Measurements from ENCODE around the gene SZT2. TPM values are rescaled to one million over a fixed set of nuclear protein-coding genes. Genes with fewer than 3 reads are reported as not detected.
"Not testable (repeated sequence)": the region's sequence is repeated elsewhere in the genome, so short reads cannot be mapped to it uniquely, and the experiment has no call there.

The SZT2 gene
- total RNA-seq, 1 donor from 2014 or later: 27.0 TPM

- ATAC-seq (no peak), DNase-seq (no peak)
- intact Hi-C loops (cut with micrococcal nuclease): no loop called here
These were observed 75.2 kb downstream of the SZT2 start for GRCh38 chr1:43464681-43465504.

DNA sequence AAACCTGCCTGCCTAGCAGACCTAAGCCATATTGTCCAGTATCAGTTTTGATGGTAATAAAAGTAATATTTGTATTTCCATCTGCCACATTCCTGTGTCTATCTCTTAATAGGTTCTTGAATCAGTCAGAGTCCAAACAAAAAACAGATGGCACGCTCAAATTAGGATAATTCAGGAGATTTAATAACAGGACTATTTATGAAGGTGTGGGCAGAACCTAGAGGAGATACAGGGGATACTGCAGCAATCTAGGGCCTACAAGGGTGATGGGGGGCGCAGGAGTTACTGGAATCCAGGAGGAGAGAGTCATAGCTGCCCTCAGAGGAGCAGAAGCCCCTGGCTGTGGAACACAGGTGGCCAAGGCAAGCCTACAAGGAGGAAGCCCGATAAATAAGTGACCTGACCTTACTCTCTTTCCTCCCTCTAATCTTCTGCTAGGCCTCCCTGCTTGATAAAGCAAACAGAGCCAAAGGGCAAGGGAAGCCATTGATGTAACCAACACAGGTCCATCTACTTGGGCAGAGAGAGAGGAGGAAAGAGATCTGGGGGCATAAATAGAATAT, 75.9 kb downstream of the SZT2 start:
- ATAC-seq (no peak), DNase-seq (no peak)
- intact Hi-C loops (cut with micrococcal nuclease): no loop called here

GRCh38 chr1:43466403-43466802, 76.7 kb downstream of the SZT2 start:
- DNase-seq (no peak), ATAC-seq (no peak)
- intact Hi-C loops (cut with micrococcal nuclease): no loop called here

DNA sequence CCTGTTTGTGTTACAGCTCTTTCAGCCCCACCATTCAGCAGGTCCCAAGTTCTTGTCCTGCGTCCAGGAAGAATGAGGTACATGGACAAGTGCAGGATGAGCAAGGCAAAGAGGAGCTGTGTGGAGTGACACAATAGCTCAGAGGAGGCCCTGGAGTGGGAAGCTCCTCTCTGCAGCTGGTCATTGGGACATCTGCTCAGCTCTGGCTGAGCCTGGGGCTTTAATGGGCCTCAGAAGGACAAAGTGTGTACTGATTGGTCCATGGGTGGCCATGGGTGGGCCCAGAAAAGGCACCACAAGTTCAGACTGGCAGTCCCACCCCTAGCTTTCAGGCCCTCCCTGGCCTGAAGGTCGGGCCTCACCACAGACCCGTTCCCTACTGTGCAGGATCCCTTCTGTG, 78.7 kb downstream of the SZT2 start:
- intact Hi-C loops (cut with micrococcal nuclease): no loop called here
- DNase-seq: no peak
- no peak for ATAC-seq

- ATAC-seq: no peak
- intact Hi-C loops (cut with micrococcal nuclease): no loop called here
These were observed 80.2 kb downstream of the SZT2 start for GRCh38 chr1:43469932-43470331.

GRCh38 chr1:43472087-43472462, 82.4 kb downstream of the SZT2 start:
- no peak for ATAC-seq
- DNase-seq: no peak
- intact Hi-C loops (cut with micrococcal nuclease): no loop called here

More at GRCh38 chr1:43469932-43470331, 80.2 kb downstream of the SZT2 start:
- DNase-seq: no peak

GRCh38 chr1:43472463-43473151, 82.9 kb downstream of the SZT2 start:
- ATAC-seq; DNase-seq; intact Hi-C loops (cut with micrococcal nuclease): not testable (repeated sequence)

GRCh38 chr1:43473463-43473862, 83.8 kb downstream of the SZT2 start:
- ATAC-seq: no peak
- intact Hi-C loops (cut with micrococcal nuclease): no loop called here

DNA sequence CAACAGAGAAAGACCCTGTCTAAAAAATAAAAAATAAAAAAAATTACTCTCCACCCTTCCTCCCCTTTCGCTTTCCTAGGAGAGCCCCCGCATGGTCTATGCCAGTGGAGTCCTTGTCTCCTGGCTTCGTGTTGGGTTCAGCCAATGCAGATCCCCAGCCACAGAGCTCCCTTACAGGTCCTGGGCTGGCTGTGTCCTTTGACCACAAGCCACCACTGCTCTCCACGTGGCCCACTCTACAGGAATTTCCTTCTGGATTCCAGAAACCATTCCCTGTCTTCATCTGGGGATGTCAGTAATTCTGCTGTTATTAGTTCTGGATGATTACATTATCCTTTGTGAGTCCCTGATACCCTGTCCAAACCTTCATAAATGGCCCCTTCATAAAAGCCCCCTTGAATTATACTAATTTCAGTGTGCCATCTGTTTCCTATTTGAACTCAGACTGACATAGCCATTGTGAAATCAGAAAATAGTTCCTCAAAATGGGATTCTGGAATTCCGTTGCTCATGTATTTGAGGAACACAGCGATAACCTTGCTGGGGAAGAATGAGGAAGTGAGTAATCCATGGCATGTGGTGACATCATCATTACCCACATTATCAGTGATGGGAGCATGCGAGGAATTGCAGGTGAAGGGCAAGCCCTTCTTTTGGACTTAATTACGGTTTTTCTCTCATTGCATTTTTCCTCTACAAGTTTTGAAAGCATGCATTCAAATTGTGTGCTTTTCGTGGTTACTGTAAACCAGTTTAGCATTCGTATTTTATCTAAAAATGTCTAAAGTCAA, 86.1 kb downstream of the SZT2 start:
- ATAC-seq; intact Hi-C loops (cut with micrococcal nuclease); DNase-seq: not testable (repeated sequence)

More at GRCh38 chr1:43473463-43473862, 83.8 kb downstream of the SZT2 start:
- DNase-seq: no peak

DNA sequence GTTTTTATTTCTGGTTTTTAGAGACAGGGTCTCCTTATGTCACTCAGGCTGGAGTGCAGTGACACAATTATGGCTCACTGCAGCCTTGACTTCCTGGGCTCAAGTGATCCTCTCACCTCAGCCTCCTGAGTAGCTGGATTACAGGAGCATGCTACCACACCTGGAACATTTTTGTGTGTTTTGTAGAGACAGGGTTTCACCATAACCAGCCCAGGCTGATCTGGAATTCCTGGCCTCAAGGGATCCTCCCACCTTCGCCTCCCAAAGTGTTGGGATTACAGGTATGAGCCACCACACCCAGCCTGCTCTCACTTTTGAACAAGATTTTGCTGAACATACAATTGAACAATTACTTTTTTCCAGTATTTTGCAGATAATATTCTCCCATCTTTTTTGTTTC, 88.0 kb downstream of the SZT2 start:
- intact Hi-C loops (cut with micrococcal nuclease): no loop called here
- DNase-seq: no peak
- ATAC-seq: no peak

- intact Hi-C loops (cut with micrococcal nuclease): no loop called here
- no peak for DNase-seq
- no peak for ATAC-seq
These were observed 89.7 kb downstream of the SZT2 start for GRCh38 chr1:43479414-43479813.

GRCh38 chr1:43481491-43481890, 91.8 kb downstream of the SZT2 start:
- no peak for DNase-seq
- ATAC-seq: no peak
- intact Hi-C loops (cut with micrococcal nuclease): no loop called here

GRCh38 chr1:43482215-43482614, 92.5 kb downstream of the SZT2 start:
- DNase-seq (no peak), ATAC-seq (no peak)
- intact Hi-C loops (cut with micrococcal nuclease): no loop called here

- ATAC-seq (no peak), DNase-seq (no peak)
- intact Hi-C loops (cut with micrococcal nuclease): no loop called here
These were observed 94.7 kb downstream of the SZT2 start for GRCh38 chr1:43484367-43484766.

DNA sequence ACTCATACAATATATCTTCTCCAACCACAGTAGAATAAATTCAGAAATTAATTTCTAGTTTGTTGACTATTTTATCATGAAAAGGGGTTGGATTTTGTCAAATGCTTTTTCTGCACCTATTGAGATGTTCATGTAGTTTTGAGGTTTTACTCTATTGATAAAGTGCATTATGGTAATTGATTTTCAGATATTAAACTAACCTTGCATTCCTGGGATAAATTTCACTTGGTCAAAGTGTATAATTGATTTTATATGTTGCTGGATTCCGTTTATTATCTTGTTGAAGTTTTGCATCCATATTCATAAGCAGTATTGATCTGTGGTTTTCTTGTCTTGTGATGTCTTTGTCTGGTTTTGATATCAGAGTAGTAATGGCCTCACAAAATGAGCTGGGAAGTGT, 98.5 kb downstream of the SZT2 start:
- DNase-seq (no peak), ATAC-seq (no peak)
- intact Hi-C loops (cut with micrococcal nuclease): no loop called here

DNA sequence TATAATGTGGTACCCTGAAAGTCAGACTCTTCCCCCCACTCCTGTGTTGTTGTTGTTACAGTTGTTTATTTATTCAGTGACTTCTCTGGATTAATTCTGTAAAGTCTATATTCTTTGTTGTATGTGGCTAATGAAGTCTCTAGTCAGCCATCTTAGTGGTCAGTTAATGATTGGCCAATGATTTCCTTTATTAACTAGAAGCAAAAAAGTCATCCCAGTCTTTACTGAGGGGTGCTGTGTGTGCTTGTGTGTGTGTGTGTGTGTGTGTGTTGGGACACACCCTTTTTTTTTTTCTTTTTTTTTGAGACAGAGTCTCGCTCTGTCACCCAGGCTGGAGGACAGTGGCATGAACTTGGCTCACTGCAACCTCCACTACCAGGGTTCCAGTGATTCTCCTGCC, 101.4 kb downstream of the SZT2 start:
- DNase-seq (no peak), ATAC-seq (no peak)
- intact Hi-C loops (cut with micrococcal nuclease): no loop called here

DNA sequence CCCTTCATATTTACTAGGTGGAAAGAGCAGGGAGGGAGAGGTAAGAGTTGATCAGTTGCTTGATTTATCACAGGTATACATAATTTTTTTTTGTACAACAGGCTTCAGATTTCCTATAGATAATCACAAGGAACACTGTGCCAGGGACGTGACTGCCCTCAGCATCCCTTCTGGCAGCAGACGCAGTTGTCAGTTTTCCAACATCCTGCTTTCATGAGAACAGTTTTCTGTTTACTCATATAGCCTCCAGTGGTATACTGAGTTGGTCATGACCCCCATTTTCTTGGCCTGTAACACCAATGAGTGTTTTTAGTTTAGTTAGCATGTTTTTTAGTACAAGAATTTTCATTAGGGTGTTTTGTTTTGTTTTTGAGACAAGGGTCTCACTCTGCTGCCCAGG, 103.1 kb downstream of the SZT2 start:
- ATAC-seq (no peak), DNase-seq (no peak)
- intact Hi-C loops (cut with micrococcal nuclease): no loop called here

DNA sequence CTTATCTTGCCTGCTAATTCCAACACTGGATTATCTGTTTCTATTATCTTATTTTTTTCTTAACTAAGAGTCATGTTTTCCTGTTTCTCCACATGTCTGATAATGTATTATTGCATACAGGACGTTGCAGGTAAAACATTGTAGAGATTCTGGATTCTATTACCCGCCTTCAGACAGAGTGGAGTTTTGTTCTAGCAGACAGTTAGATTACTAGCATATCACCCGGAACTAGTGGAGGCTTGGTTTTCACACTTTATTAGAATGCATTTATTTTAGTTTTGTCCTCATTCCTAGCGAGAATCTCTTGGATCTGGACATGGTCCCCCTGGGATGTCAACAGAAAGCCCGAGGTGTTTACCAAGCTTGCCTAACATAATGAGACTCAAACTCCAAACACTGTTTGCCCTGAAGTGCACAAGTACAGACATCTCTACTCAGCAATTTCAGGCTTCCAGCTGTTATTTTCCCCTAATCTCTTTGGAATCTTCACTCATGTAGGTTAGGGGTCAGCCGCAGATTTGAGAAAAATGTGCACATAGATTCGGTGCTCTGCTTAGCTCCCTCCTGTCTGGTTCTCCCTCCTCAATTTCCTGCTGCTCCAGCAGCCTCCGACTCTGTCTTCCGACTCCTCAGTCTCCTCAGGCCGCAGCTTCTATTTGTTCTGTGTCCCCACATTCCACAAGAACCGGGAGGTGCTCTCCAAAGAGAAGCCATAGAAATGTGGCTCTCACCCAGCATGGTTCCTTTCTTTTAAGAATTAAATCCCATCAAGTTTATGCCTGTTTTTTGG, 104.2 kb downstream of the SZT2 start:
- DNase-seq (no peak), ATAC-seq (no peak)
- intact Hi-C loops (cut with micrococcal nuclease): no loop called here

DNA sequence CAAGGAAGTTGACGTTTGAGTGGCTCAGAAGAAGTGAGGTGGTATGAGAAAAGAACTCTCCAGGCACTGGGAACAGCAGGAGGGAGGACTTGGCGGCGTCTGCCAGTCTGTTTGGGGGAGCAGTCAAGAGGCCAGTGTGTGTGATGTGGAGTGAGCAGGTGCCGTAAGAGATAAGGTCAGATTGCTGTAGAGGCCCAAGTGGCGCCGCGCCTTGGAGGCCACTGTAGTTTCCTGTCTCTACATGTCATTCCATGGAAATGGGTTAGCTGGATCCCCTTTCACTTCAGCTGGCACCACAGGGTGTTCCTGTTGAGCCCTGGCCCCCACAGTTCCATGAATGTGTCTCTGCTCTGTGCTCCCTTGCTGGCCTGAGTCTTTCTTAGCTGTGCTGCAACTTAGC, 105.5 kb downstream of the SZT2 start:
- DNase-seq (no peak), ATAC-seq (no peak)
- intact Hi-C loops (cut with micrococcal nuclease): no loop called here

Data from left ventricle myocardium superior (tissue), 1 donor.